GM19025 (cell line): ENCODE data around the gene KIF16B.
"Not testable (repeated sequence)": the region's sequence is repeated elsewhere in the genome, so short reads cannot be mapped to it uniquely, and the experiment has no call there.

ENCODE experiments used
- ATAC-seq: cut with Tn5 transposase; IDR thresholded peaks from one replicate; pipeline ENCODE4 v1.9.1; 2021; ENCODE audit warnings: mild to moderate bottlenecking, low read depth, moderate library complexity; ENCODE audit not compliant: unreplicated experiment

The KIF16B gene

GRCh38 chr20:16596404-16596803 is 23.2 kb upstream of the KIF16B start:
- not testable (repeated sequence) for ATAC-seq

GRCh38 chr20:16595376-16595775 is 22.1 kb upstream of the KIF16B start:
- ATAC-seq, result no peak

GRCh38 chr20:16590041-16590633 is 16.9 kb upstream of the KIF16B start:
- no peak for ATAC-seq

- ATAC-seq, result no peak
Observed at GRCh38 chr20:16589623-16590022, 16.4 kb upstream of the KIF16B start.

- ATAC-seq, result no peak
Observed at GRCh38 chr20:16588241-16588640, 15.0 kb upstream of the KIF16B start.

- no peak for ATAC-seq
Observed at GRCh38 chr20:16587066-16587465, 13.8 kb upstream of the KIF16B start.

GRCh38 chr20:16583474-16583873 is 10.2 kb upstream of the KIF16B start:
- ATAC-seq, result no peak

GRCh38 chr20:16581241-16581640 is 8.0 kb upstream of the KIF16B start:
- ATAC-seq, result no peak

GRCh38 chr20:16580620-16581019 is 7.4 kb upstream of the KIF16B start:
- ATAC-seq, result no peak

GRCh38 chr20:16580147-16580546 is 6.9 kb upstream of the KIF16B start:
- ATAC-seq, result no peak

GRCh38 chr20:16576219-16576618 is 3.0 kb upstream of the KIF16B start:
- ATAC-seq, result no peak

- no peak for ATAC-seq
Observed at GRCh38 chr20:16575390-16576140, 2.3 kb upstream of the KIF16B start.

- ATAC-seq, result peak; percentile 51
Observed at GRCh38 chr20:16574656-16575355, 1.6 kb upstream of the KIF16B start.

GRCh38 chr20:16571333-16571732 is 1.9 kb downstream of the KIF16B start:
- no peak for ATAC-seq

GRCh38 chr20:16569246-16570153 is 3.7 kb downstream of the KIF16B start:
- ATAC-seq, result no peak

GRCh38 chr20:16566080-16566479 is 7.2 kb downstream of the KIF16B start:
- no peak for ATAC-seq

GRCh38 chr20:16564079-16564478 is 9.2 kb downstream of the KIF16B start:
- not testable (repeated sequence) for ATAC-seq

- ATAC-seq, result no peak
Observed at GRCh38 chr20:16563066-16563806, 10.0 kb downstream of the KIF16B start.

GRCh38 chr20:16562259-16562658 is 11.0 kb downstream of the KIF16B start:
- ATAC-seq, result no peak

- no peak for ATAC-seq
Observed at GRCh38 chr20:16560661-16561060, 12.6 kb downstream of the KIF16B start.
